ENCODE measurements around the gene AHNAK.
A peak's percentile ranks its signal among the peaks of the same experiment; 100 is the strongest.

The AHNAK gene

DNA sequence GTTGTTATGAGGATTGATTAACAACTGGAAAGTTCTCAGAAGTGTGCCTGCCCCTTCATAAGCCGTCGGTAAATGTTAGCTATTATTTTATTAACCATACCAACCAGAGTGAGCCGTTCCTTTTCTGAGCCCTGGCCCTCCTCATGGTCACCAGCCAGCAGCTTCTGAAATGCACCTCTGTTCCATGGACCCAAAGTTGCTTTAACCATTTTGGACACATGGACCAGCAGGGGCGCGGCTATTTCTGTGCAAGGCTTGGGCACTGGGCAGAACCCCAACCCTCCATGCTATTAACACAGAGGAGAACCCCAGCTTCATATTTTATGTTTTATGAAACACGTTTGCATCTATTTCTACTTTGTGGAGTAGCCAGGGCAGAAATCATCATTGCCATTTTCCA, 146.3 kb downstream of the AHNAK start:
- TF ChIP-seq, protein P1, sequence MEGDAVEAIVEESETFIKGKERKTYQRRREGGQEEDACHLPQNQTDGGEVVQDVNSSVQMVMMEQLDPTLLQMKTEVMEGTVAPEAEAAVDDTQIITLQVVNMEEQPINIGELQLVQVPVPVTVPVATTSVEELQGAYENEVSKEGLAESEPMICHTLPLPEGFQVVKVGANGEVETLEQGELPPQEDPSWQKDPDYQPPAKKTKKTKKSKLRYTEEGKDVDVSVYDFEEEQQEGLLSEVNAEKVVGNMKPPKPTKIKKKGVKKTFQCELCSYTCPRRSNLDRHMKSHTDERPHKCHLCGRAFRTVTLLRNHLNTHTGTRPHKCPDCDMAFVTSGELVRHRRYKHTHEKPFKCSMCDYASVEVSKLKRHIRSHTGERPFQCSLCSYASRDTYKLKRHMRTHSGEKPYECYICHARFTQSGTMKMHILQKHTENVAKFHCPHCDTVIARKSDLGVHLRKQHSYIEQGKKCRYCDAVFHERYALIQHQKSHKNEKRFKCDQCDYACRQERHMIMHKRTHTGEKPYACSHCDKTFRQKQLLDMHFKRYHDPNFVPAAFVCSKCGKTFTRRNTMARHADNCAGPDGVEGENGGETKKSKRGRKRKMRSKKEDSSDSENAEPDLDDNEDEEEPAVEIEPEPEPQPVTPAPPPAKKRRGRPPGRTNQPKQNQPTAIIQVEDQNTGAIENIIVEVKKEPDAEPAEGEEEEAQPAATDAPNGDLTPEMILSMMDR (IDR thresholded peaks at IDR 0.05; ENCODE audit: low read length, missing control alignments): no peak
- DNase-seq (ENCODE audit: low read depth): no peak
- no peak overlapping the region for H3K4me3 ChIP-seq (replicated peaks; ENCODE audit: low read depth, low read length)

DNA sequence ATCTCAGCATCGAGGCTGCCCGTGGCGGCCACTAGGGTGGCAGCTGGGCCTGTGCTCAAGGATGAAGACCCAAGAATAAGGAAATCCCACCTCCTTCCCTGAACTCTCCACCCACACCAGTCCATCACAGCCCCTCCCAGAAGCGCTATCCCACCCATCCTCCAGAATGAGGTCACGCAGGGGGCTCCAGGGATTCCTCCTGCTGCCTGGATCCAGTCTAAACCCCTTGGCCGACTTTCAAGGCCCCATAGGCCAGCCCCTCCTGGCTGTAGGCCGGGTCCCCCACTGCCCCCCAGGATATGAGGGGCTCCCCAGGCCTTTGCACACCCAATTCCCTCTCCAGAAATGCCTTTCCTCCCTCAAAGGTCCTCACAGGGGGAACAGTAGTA, 146.7 kb downstream of the AHNAK start:
- no peak for DNase-seq (ENCODE audit: low read depth)
- H3K4me3 ChIP-seq (replicated peaks; ENCODE audit: low read depth, low read length): no peak overlapping the region
- TF ChIP-seq, protein P1 (IDR thresholded peaks at IDR 0.05; ENCODE audit: low read length, missing control alignments): no peak

- TF ChIP-seq, protein P1 (IDR thresholded peaks at IDR 0.05; ENCODE audit: low read length, missing control alignments): no peak
- DNase-seq (ENCODE audit: low read depth): peak; percentile 31
- H3K4me3 ChIP-seq (replicated peaks; ENCODE audit: low read depth, low read length): no peak overlapping the region
Observed at GRCh38 chr11:62399172-62399877, 147.3 kb downstream of the AHNAK start.

- no peak overlapping the region for H3K4me3 ChIP-seq (replicated peaks; ENCODE audit: low read depth, low read length)
- peak; percentile 45 for DNase-seq (ENCODE audit: low read depth)
- TF ChIP-seq, protein P1 (IDR thresholded peaks at IDR 0.05; ENCODE audit: low read length, missing control alignments): no peak
Observed at GRCh38 chr11:62398011-62398994, 148.3 kb downstream of the AHNAK start.

DNA sequence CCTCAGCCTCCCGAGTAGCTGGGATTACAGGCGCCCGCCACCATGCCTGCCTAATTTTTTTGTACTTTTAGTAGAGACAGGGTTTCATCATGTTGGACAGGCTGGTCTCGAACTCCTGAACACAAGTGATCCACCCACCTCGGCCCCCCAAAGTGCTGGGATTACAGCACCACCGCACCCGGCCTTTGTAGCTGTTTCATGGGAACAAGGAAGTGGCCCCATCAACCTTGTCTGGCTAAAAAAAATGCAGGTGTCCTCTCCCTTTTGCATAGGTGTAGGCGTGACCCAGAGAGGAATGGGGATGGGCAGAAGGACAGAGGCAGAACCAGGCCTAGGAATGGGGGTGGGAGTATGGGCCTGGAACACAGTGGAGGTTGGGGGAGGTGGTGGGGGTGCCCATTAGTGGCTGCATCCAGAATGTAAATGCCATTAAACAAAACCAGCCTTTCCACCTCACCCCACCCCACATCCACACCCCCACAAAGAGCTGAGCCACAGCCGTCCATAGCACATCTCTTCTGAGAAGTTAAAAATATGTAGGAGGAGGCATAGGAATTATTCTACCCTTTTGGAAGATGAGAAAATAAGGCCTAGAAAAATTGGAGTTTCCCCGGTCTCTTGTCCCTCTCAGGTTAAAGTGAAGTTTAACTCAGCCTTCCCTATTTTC, 150.6 kb downstream of the AHNAK start:
- no peak overlapping the region for H3K4me3 ChIP-seq (replicated peaks; ENCODE audit: low read depth, low read length)
- no peak for DNase-seq (ENCODE audit: low read depth)
- TF ChIP-seq, protein P1 (IDR thresholded peaks at IDR 0.05; ENCODE audit: low read length, missing control alignments): no peak

- TF ChIP-seq, protein P1 (IDR thresholded peaks at IDR 0.05; ENCODE audit: low read length, missing control alignments): peak; percentile 58
- H3K4me3 ChIP-seq (replicated peaks; ENCODE audit: low read depth, low read length): peak overlapping the region; percentile 47
- peak; percentile 91 for DNase-seq (ENCODE audit: low read depth)
Observed at GRCh38 chr11:62394825-62395538, 151.6 kb downstream of the AHNAK start.
